ENCODE results near the gene RABAC1.

DNA sequence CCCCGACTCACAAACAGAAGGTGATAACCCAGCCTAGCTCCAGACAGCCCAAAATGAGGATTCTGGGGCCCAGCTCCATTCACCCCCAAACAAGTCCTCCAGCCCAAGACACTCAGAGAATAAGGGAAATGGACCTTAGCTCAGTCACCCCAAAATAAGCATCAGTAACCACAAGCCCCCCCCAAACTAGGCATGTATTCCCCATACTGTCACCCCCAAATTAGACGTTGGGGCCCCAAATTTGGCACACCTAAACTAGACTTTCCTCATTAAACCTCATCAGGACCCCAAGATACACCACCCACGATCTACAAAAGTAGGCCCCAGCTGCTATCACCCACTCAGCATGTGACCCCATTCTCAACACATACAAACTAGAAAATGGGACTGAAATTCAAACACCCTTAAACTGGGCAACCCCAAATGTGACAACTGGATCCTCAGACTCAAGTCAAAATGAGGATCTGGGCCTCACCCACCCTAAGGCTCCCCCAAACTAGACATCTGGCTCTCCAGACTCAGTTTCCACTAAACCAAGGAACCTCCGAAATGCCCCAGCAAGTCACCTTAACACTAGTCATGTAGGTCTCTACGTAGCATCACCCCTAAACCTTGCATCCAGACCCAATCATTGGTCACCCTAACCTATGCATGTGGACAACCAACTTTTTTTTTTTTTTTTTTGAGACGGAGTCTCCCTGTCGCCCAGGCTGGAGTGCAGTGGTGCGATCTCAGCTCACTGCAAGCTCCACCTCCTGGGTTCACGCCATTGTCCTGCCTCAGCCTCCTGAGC lies 17.5 kb downstream of the RABAC1 start:
- no peak for TF ChIP-seq NFYB (CRISPR knock-in tag; IDR thresholded peaks at IDR 0.05)
- TF ChIP-seq ARHGAP35 (CRISPR knock-in tag; IDR thresholded peaks at IDR 0.05; ENCODE audit: borderline replicate concordance) = no peak
- TF ChIP-seq ZNF709 (CRISPR knock-in tag; IDR thresholded peaks at IDR 0.05) = no peak
- TF ChIP-seq RBM39 (IDR thresholded peaks at IDR 0.05; ENCODE audit: low read depth, low read length, poor library complexity, severe bottlenecking) = no peak
- TF ChIP-seq POLR2AphosphoS5 (IDR thresholded peaks at IDR 0.05; ENCODE audit: low read depth, low read length) = no peak
- TF ChIP-seq RFX1 (IDR thresholded peaks at IDR 0.05) = no peak
- no peak for TF ChIP-seq FIP1L1 (IDR thresholded peaks at IDR 0.05; ENCODE audit: borderline replicate concordance, insufficient read depth, low read depth, low read length)
- TF ChIP-seq MTA1 (CRISPR knock-in tag; IDR thresholded peaks at IDR 0.05; ENCODE audit: borderline replicate concordance) = no peak
- no peak for TF ChIP-seq HNF4G (IDR thresholded peaks at IDR 0.05; ENCODE audit: borderline replicate concordance, low read depth, low read length)
- no peak for TF ChIP-seq HNF4G (CRISPR knock-in tag; IDR thresholded peaks at IDR 0.05; ENCODE audit: borderline replicate concordance, low read depth)
- TF ChIP-seq TRIM24 (CRISPR knock-in tag; IDR thresholded peaks at IDR 0.05) = no peak
- no peak for TF ChIP-seq MAZ (IDR thresholded peaks at IDR 0.05; ENCODE audit: borderline replicate concordance, low read depth, low read length)
- no peak for TF ChIP-seq MAZ (CRISPR knock-in tag; IDR thresholded peaks at IDR 0.05; ENCODE audit: low read depth)
- TF ChIP-seq MAFF (IDR thresholded peaks at IDR 0.05; ENCODE audit: low read depth, low read length) = no peak

Measured in HepG2 (cell line).